Fibroblast of lung (primary cell): ENCODE data around the gene ZNF708. TPM values are rescaled to one million over a fixed set of nuclear protein-coding genes. Genes with fewer than 3 reads are reported as not detected.

ENCODE experiments used
- DNase-seq, 2 donors: peaks; one replicate each; pipeline versions ENCODE4 v3.0.0 to v3.0.0-alpha.2; 2010; ENCODE audit warnings: low read depth in 2 of 2
- H2AFZ ChIP-seq: 2 replicates; pipeline ENCODE4 v1.5.1; 2012; ENCODE audit warnings: low read length, control low read depth, inconsistent platforms
- H3K27ac ChIP-seq: 2 replicates; pipeline ENCODE4 v1.5.1; 2011; ENCODE audit warnings: low read length, control low read depth; ENCODE audit not compliant: insufficient read depth
- H3K27me3 ChIP-seq: 2 replicates; pipeline ENCODE4 v1.5.1; 2011; ENCODE audit warnings: mild to moderate bottlenecking, low read length; ENCODE audit not compliant: control insufficient read depth, insufficient read depth
- H3K36me3 ChIP-seq: 2 replicates; pipeline ENCODE4 v1.5.1; 2011; ENCODE audit warnings: low read length; ENCODE audit not compliant: control insufficient read depth, insufficient read depth
- H3K4me1 ChIP-seq: 2 replicates; pipeline ENCODE4 v1.5.1; 2011; ENCODE audit warnings: low read length; ENCODE audit not compliant: control insufficient read depth, insufficient read depth; ENCODE audit errors: extremely low read depth
- H3K4me2 ChIP-seq: 2 replicates; pipeline ENCODE4 v1.5.1; 2011; ENCODE audit warnings: low read length, control low read depth; ENCODE audit not compliant: insufficient read depth; ENCODE audit errors: extremely low read depth
- H3K4me3 ChIP-seq, 4 experiments: fragments of 200-600 bp in 1 of 4; sonication (generic) in 1 of 4; replicated peaks in 1 of 4; 2 replicates each; pipeline ENCODE4 v1.5.1; 2011 to 2016; ENCODE audit warnings: low read length in 4 of 4, low read depth in 3 of 4, mild to moderate bottlenecking in 3 of 4, control low read depth in 2 of 4, inconsistent platforms in 1 of 4, mixed read lengths in 1 of 4; ENCODE audit not compliant: insufficient read depth in 1 of 4; ENCODE audit errors: control extremely low read depth in 1 of 4
- H3K79me2 ChIP-seq: 2 replicates; pipeline ENCODE4 v1.5.1; 2012; ENCODE audit warnings: mild to moderate bottlenecking, low read length, inconsistent platforms; ENCODE audit not compliant: control insufficient read depth, insufficient read depth
- H3K9ac ChIP-seq: 2 replicates; pipeline ENCODE4 v1.5.1; 2011; ENCODE audit warnings: mild to moderate bottlenecking, low read length, control low read depth; ENCODE audit not compliant: insufficient read depth
- H3K9me3 ChIP-seq: 2 replicates; pipeline ENCODE4 v1.5.1; 2012; ENCODE audit warnings: low read depth, low read length; ENCODE audit not compliant: control insufficient read depth, insufficient read depth
- H4K20me1 ChIP-seq: 2 replicates; pipeline ENCODE4 v1.5.1; 2011; ENCODE audit warnings: low read length; ENCODE audit not compliant: control insufficient read depth, insufficient read depth; ENCODE audit errors: extremely low read depth
- CTCF ChIP-seq, 2 donors: IDR thresholded peaks in 1 of 2; conservative IDR thresholded peaks in 1 of 2; 1 replicate in 1 of 2; 2 replicates in 1 of 2; pipeline ENCODE4 v1.5.1; 2011 to 2012; ENCODE audit warnings: low read length in 2 of 2, control low read depth in 1 of 2, inconsistent platforms in 1 of 2, low read depth in 1 of 2, mild to moderate bottlenecking in 1 of 2
- EZH2 ChIP-seq: IDR thresholded peaks from 2 replicates; pipeline ENCODE4 v1.5.1; 2012; ENCODE audit warnings: low read length, control low read depth, mild to moderate bottlenecking; ENCODE audit errors: missing control alignments
- polyA minus RNA-seq: library from RNA; depleted of rRNA, polyadenylated mRNA; stranded (reverse); fragments of >200 nt; gene quantifications from 2 replicates; pipeline ENCODE4 v1.2.3, GENCODE V29; 2011; ENCODE audit warnings: low replicate concordance
- polyA plus RNA-seq, 2 donors: library from polyadenylated mRNA; depleted of rRNA in 1 of 2; stranded (reverse) in 1 of 2; unstranded in 1 of 2; fragments of >200 nt; gene quantifications; 2 replicates each; pipeline ENCODE4 v1.2.1, GENCODE V29; 2011 to 2012; ENCODE audit warnings: missing spikeins in 1 of 2
- total RNA-seq: library from RNA; depleted of rRNA; stranded (reverse); fragments of >200 nt; gene quantifications from 2 replicates; pipeline ENCODE4 v1.2.1, GENCODE V29; 2014

ZNF708 gene
- total RNA-seq, result 3.1 and 4.6 TPM in 2 replicates
- polyA plus RNA-seq, result 2.5 and 2.8 TPM in 2 replicates
- polyA plus RNA-seq (2012), result 1.8 and 2.3 TPM in 2 replicates
- polyA minus RNA-seq, result 2.3 and 2.6 TPM in 2 replicates

GRCh38 chr19:21328885-21329605, at the start of gene ZNF708:
Gene ZNF708, minus strand, starts transcription at chr19:21329410. Its CDS starts 198 bp downstream, at chr19:21329212.
- Histone ChIP-seq H2AFZ (peak within 1 kb of the TSS; percentile 97), H3K4me1 (no peaks in the 10 kb centered on the region), H3K4me2 (peak within 1 kb of the TSS; percentile 93), H3K9ac (peak within 1 kb of the TSS; percentile 91), H3K36me3 (no peaks in the 10 kb centered on the region), H3K9me3 (no peaks in the 10 kb centered on the region), H3K27me3 (no peaks in the 10 kb centered on the region), H3K4me3 (peak within 1 kb of the TSS; percentile 80 to 88 (median 88)), H3K27ac (peak within 1 kb of the TSS; percentile 98), H3K79me2 (peaks cover 20% of the 10 kb centered on the region), H4K20me1 (no peaks in the 10 kb centered on the region)
- peak; percentile 90 to 91 for DNase-seq
- TF ChIP-seq EZH2 (no peak), CTCF (conservative IDR thresholded peaks at IDR 0.05 in 1 of 2, IDR thresholded peaks at IDR 0.05 in 1 of 2; ENCODE audit: low read depth in 1 of 2, low read length in 2 of 2) (no peak)

- H3K4me2 ChIP-seq, result no peak overlapping the region
- H3K4me3 ChIP-seq, result no peak overlapping the region
- H2AFZ ChIP-seq, result no peak overlapping the region
- DNase-seq, result no peak
- H3K27me3 ChIP-seq, result no peaks in the 10 kb centered on the region
- no peak overlapping the region for H3K27ac ChIP-seq
- no peaks in the 10 kb centered on the region for H3K9me3 ChIP-seq
- H3K9ac ChIP-seq, result no peak overlapping the region
- H3K4me1 ChIP-seq, result no peaks in the 10 kb centered on the region
- TF ChIP-seq EZH2 (no peak), CTCF (conservative IDR thresholded peaks at IDR 0.05 in 1 of 2, IDR thresholded peaks at IDR 0.05 in 1 of 2; ENCODE audit: low read depth in 1 of 2, low read length in 2 of 2) (no peak)
- H3K79me2 ChIP-seq, result peaks cover 4% of the 10 kb centered on the region
- H4K20me1 ChIP-seq, result no peaks in the 10 kb centered on the region
- no peaks in the 10 kb centered on the region for H3K36me3 ChIP-seq
These were observed 33.1 kb upstream of the ZNF708 start for GRCh38 chr19:21362291-21362690.

- H3K9ac ChIP-seq, result peak within 1 kb of the TSS; percentile 78
- H2AFZ ChIP-seq, result peak within 1 kb of the TSS; percentile 99
- H3K4me2 ChIP-seq, result peak within 1 kb of the TSS; percentile 75
- no peaks in the 10 kb centered on the region for H3K9me3 ChIP-seq
- H3K79me2 ChIP-seq, result peaks cover 4% of the 10 kb centered on the region
- no peaks in the 10 kb centered on the region for H3K4me1 ChIP-seq
- H3K36me3 ChIP-seq, result no peaks in the 10 kb centered on the region
- TF ChIP-seq EZH2, result no peak
- no peak for TF ChIP-seq CTCF (conservative IDR thresholded peaks at IDR 0.05 in 1 of 2, IDR thresholded peaks at IDR 0.05 in 1 of 2; ENCODE audit: low read depth in 1 of 2, low read length in 2 of 2)
- H3K27ac ChIP-seq, result peak within 1 kb of the TSS; percentile 89
- H3K4me3 ChIP-seq, result peak within 1 kb of the TSS; percentile 83 to 94 (median 84)
- H3K27me3 ChIP-seq, result no peaks in the 10 kb centered on the region
- H4K20me1 ChIP-seq, result no peaks in the 10 kb centered on the region
- DNase-seq, result peak; percentile 95 to 96
These were observed 29.7 kb upstream of the ZNF708 start, which contains the start of gene ZNF738 for GRCh38 chr19:21358768-21359451. Gene ZNF738, plus strand, starts transcription at chr19:21359000. Its CDS starts 141 bp downstream, at chr19:21359141.
